DOHH2 (cell line): ENCODE measurements around the gene SNX20.

Experiments used
- H3F3A ChIP-seq: fragments of 200-600 bp; sonication (generic), shearing (Covaris generic); 2 replicates; pipeline ENCODE4 v1.6.0; 2016; ENCODE audit warnings: antibody characterized with exemption, mild to moderate bottlenecking; ENCODE audit not compliant: control insufficient read depth, insufficient read depth
- H3K27ac ChIP-seq: fragments of 200-600 bp; sonication (generic); 2 replicates; pipeline ENCODE4 v1.5.1; 2014; ENCODE audit warnings: low read depth, mild to moderate bottlenecking, low read length, moderate library complexity
- H3K27me3 ChIP-seq: fragments of 200-600 bp; sonication (generic); 2 replicates; pipeline ENCODE4 v1.6.1; 2014; ENCODE audit warnings: mild to moderate bottlenecking, low read length, mixed read lengths; ENCODE audit not compliant: control insufficient read depth
- H3K36me3 ChIP-seq: fragments of 200-600 bp; sonication (generic); 2 replicates; pipeline ENCODE4 v1.6.1; 2014; ENCODE audit warnings: mild to moderate bottlenecking, low read length, moderate library complexity, mixed read lengths; ENCODE audit not compliant: control insufficient read depth
- H3K4me1 ChIP-seq: fragments of 200-600 bp; sonication (generic); 2 replicates; pipeline ENCODE4 v1.6.1; 2014; ENCODE audit warnings: mild to moderate bottlenecking, low read length, mixed read lengths; ENCODE audit not compliant: control insufficient read depth
- H3K4me2 ChIP-seq: fragments of 200-600 bp; sonication (generic); 2 replicates; pipeline ENCODE4 v1.6.0; 2014; ENCODE audit warnings: mild to moderate bottlenecking, low read length, moderate library complexity
- H3K4me3 ChIP-seq: fragments of 200-600 bp; sonication (generic); 2 replicates; pipeline ENCODE4 v1.5.1; 2014; ENCODE audit warnings: mild to moderate bottlenecking, low read length, mixed read lengths
- H3K79me2 ChIP-seq: fragments of 200-600 bp; sonication (generic); 2 replicates; pipeline ENCODE4 v1.6.1; 2014; ENCODE audit warnings: mild to moderate bottlenecking, low read length, mixed read lengths; ENCODE audit not compliant: control insufficient read depth
- H3K9me2 ChIP-seq: fragments of 200-600 bp; sonication (generic); replicated peaks from 2 replicates; pipeline ENCODE4 v1.6.1; 2014; ENCODE audit warnings: mild to moderate bottlenecking, low read length, mixed read lengths; ENCODE audit not compliant: control insufficient read depth
- H3K9me3 ChIP-seq: fragments of 200-600 bp; sonication (generic); 2 replicates; pipeline ENCODE4 v1.6.1; 2014; ENCODE audit warnings: antibody characterized with exemption, low read length, mixed read lengths; ENCODE audit not compliant: control insufficient read depth, insufficient read depth
- H4K20me1 ChIP-seq: fragments of 200-600 bp; sonication (generic); 2 replicates; pipeline ENCODE4 v1.6.0; 2014; ENCODE audit warnings: low read depth, mild to moderate bottlenecking, antibody characterized with exemption, low read length, moderate library complexity; ENCODE audit not compliant: control insufficient read depth, insufficient read depth
- CTCF ChIP-seq: fragments of 200-600 bp; sonication (generic); IDR thresholded peaks from one replicate; pipeline ENCODE4 v1.5.1; 2014; ENCODE audit warnings: antibody characterized with exemption, mild to moderate bottlenecking, low read depth, low read length; ENCODE audit not compliant: poor library complexity, severe bottlenecking
- EZH2phosphoT487 ChIP-seq: fragments of 200-600 bp; sonication (generic); IDR thresholded peaks from 2 replicates; pipeline ENCODE4 v1.6.1; 2017; ENCODE audit warnings: borderline replicate concordance, mild to moderate bottlenecking, antibody characterized with exemption, low read length, moderate library complexity, mixed read lengths

The SNX20 gene

GRCh38 chr16:50704245-50704644 is 23.1 kb upstream of the SNX20 start:
- Histone ChIP-seq H3K4me3 (no peak overlapping the region), H3K79me2 (no peaks in the 10 kb centered on the region), H3F3A (no peaks in the 10 kb centered on the region), H3K9me3 (peaks cover 16% of the 10 kb centered on the region; the same call in 1 of the 2 replicates), H3K4me2 (no peak overlapping the region), H4K20me1 (no peaks in the 10 kb centered on the region), H3K9me2 (no peaks in the 10 kb centered on the region), H3K36me3 (no peaks in the 10 kb centered on the region), H3K27ac (no peak overlapping the region), H3K27me3 (peaks cover 7% of the 10 kb centered on the region), H3K4me1 (no peaks in the 10 kb centered on the region)
- TF ChIP-seq EZH2phosphoT487 (no peak), CTCF (no peak)

- Histone ChIP-seq H3K4me1 (no peaks in the 10 kb centered on the region), H3K4me2 (no peak overlapping the region), H3F3A (no peaks in the 10 kb centered on the region), H4K20me1 (no peaks in the 10 kb centered on the region), H3K9me2 (no peaks in the 10 kb centered on the region), H3K27ac (no peak overlapping the region), H3K9me3 (peaks cover 16% of the 10 kb centered on the region; the same call in 1 of the 2 replicates), H3K27me3 (peaks cover 17% of the 10 kb centered on the region), H3K36me3 (no peaks in the 10 kb centered on the region), H3K79me2 (no peaks in the 10 kb centered on the region), H3K4me3 (no peak overlapping the region)
- TF ChIP-seq CTCF, result no peak
- TF ChIP-seq EZH2phosphoT487, result no peak
Measured at GRCh38 chr16:50702725-50703124, 21.6 kb upstream of the SNX20 start.

- Histone ChIP-seq H3K79me2 (no peaks in the 10 kb centered on the region), H3K27ac (no peak overlapping the region), H3K36me3 (no peaks in the 10 kb centered on the region), H3F3A (no peaks in the 10 kb centered on the region), H3K27me3 (peaks cover 19% of the 10 kb centered on the region), H3K9me2 (no peaks in the 10 kb centered on the region), H3K4me1 (no peaks in the 10 kb centered on the region), H3K4me2 (no peak overlapping the region), H3K9me3 (peaks cover 9% of the 10 kb centered on the region; the same call in 1 of the 2 replicates), H4K20me1 (no peaks in the 10 kb centered on the region), H3K4me3 (no peak overlapping the region)
- TF ChIP-seq EZH2phosphoT487 (no peak), CTCF (no peak)
Measured at GRCh38 chr16:50699326-50700159, 18.4 kb upstream of the SNX20 start.
